Ammon's horn (tissue), 1 donor: ENCODE data around the gene CAD.
A peak's percentile ranks its signal among the peaks of the same experiment; 100 is the strongest.

Experiments used
- DNase-seq: peaks from one replicate; pipeline ENCODE4 v3.0.0-alpha.2; 2016; ENCODE audit warnings: low spot score

The CAD gene

DNA sequence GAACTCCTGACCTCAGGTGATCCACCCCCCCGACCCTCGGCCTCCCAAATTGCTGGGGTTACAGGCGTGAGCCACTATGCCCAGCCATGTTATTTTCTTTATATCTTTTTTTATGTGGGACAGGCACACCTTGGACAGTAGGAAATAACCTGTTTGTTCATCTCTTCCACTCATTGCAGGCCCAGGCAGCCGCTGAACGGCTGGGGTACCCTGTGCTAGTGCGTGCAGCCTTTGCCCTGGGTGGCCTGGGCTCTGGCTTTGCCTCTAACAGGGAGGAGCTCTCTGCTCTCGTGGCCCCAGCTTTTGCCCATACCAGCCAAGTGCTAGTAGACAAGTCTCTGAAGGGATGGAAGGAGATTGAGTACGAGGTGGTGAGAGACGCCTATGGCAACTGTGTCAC lies 8.4 kb downstream of the CAD start:
- DNase-seq, result no peak

DNA sequence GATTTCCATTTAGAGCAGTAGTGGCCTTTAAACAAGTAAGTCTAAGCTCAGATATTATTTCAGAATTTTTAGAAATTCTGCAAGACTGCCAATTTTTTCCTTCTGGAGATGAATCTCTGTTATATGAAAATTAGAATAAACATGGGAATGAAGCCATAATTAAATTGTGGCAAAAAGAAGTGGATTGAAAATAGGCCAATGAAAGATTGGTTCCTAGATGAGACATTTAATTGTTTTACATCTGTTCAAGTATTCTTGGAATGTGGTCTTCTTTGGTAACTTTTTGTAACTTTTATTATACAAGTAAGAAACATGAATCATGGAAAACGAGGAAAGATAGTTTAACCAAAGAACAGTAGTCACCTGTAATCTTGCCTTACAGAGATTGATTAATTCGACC lies 10.3 kb downstream of the CAD start:
- DNase-seq, result no peak

DNA sequence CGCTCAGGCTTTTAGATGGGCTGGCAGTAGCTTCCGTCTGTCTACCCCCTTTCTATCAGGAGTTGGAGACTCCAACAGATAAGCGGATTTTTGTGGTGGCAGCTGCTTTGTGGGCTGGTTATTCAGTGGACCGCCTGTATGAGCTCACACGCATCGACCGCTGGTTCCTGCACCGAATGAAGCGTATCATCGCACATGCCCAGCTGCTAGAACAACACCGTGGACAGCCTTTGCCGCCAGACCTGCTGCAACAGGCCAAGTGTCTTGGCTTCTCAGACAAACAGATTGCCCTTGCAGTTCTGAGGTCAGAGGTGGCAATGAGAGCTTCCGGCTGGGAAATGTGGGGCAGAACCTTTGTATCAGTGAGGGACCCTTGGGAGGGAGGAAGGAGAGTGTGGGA lies 14.8 kb downstream of the CAD start:
- DNase-seq, result no peak

DNA sequence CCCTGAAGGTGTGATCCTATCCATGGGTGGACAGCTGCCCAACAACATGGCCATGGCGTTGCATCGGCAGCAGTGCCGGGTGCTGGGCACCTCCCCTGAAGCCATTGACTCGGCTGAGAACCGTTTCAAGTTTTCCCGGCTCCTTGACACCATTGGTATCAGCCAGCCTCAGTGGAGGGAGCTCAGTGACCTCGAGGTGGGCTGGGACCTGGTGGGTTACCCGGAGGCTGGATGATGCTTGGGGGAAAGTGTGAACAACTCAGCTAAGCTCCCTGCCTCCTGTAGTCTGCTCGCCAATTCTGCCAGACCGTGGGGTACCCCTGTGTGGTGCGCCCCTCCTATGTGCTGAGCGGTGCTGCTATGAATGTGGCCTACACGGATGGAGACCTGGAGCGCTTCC lies 16.2 kb downstream of the CAD start:
- DNase-seq, result no peak

DNA sequence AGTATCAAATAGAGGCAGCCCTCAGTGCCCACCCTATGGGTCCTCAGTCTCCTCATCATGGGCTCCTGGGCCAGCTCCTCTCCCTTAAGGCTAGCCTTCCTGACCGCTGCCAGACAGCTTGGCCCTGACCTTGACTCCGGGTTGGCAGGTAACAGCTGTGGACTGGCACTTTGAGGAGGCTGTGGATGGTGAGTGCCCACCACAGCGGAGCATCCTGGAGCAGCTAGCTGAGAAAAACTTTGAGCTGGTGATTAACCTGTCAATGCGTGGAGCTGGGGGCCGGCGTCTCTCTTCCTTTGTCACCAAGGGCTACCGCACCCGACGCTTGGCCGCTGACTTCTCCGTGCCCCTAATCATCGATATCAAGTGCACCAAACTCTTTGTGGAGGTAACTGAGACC lies 19.0 kb downstream of the CAD start:
- DNase-seq, result no peak

DNA sequence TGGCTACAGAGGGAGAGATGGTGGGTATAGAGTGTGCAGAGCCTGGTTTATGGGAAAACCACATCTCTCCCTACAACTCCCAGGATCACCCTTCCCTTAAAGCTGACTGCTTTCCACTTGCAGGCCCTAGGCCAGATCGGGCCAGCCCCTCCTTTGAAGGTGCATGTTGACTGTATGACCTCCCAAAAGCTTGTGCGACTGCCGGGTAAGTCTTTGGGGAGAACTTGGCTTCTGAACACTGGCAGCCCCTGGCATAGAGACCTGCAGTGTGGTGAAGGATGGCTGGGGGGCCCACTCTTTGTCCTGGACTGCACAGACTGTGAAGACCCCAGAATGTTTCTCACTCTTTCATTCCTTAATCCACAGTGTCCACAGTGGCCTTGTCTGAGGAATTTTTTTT lies 19.5 kb downstream of the CAD start:
- no peak for DNase-seq

DNA sequence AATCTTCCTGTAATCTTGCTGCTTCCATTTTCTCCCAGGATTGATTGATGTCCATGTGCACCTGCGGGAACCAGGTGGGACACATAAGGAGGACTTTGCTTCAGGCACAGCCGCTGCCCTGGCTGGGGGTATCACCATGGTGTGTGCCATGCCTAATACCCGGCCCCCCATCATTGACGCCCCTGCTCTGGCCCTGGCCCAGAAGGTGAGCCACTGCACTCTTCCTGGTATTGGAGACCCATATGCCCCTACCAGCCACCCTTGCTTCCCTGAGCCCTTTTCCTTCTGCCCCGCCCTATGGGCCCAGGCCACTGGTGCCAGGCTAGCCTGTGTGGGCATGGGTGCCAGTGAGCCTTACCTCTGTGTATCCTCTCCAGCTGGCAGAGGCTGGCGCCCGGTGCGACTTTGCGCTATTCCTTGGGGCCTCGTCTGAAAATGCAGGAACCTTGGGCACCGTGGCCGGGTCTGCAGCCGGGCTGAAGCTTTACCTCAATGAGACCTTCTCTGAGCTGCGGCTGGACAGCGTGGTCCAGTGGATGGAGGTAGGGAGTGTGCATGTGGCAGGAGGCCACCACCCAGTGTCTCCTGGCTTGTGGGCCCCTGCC lies 20.3 kb downstream of the CAD start:
- DNase-seq, result no peak

DNA sequence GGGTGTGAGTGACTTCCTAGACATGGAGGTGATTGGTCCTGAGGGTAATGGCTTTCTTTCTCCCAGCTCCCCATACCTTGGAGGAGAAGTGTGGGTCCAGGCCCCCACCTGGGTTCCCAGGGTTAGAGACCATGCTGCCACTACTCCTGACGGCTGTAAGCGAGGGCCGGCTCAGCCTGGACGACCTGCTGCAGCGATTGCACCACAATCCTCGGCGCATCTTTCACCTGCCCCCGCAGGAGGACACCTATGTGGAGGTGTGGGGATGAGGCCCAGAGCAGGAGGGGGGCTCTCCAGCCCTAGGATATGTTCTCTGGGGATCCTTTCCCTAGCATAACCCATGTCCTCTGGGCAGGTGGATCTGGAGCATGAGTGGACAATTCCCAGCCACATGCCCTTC lies 21.8 kb downstream of the CAD start:
- no peak for DNase-seq

DNA sequence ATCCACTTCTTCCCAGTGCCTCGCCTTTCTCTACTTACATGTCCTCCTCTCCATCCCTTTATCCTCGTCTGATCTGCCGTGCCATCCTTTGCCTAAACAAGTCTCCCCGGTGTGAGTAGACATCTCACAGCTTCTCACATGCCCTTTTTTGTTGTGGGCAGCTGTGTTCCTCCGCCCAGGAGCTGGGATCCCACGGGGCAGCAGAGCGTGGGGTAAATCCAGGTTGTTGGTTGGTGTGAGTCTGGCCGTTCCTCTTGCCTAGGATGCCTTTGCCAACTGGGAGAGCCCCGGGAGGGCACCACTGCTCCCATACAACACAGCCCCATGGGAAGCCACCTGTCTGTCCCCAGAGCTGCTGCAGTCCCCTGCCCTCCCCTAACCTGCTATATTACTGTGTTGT lies 23.2 kb downstream of the CAD start:
- no peak for DNase-seq

DNA sequence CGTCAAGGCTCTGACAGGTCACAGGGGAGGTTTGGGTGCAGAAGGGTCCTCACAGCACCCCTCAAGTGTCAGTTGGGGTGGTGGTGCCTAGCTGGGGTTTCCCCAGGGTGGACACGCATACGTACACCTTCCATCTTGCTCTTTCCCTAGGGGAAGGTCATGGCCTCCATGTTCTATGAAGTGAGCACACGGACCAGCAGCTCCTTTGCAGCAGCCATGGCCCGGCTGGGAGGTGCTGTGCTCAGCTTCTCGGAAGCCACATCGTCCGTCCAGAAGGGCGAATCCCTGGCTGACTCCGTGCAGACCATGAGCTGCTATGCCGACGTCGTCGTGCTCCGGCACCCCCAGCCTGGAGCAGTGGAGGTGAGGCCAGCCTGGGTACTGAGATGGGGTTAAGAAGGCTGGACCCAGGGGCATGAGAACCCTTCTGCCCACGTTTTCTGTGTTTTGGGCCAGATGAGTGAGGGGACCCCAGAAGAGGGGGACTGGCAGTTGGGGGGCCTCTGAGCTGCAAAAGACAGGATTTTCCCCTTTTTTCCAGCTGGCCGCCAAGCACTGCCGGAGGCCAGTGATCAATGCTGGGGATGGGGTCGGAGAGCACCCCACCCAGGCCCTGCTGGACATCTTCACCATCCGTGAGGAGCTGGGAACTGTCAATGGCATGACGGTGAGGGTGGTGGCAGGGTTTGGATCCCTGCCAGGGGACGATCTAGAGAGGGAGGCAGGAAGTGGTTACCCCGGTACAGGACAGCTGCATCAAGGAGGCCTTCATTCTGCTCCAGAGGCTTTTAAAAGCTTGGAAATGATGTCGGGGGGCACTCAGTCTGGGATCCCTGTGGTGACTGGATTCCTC lies 24.8 kb downstream of the CAD start:
- no peak for DNase-seq

DNA sequence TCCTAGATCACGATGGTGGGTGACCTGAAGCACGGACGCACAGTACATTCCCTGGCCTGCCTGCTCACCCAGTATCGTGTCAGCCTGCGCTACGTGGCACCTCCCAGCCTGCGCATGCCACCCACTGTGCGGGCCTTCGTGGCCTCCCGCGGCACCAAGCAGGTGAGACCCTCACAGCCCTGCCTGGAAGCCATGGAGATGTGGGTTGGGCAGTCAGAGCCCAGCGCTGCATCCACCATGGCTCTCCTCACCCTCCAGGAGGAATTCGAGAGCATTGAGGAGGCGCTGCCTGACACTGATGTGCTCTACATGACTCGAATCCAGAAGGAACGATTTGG lies 25.4 kb downstream of the CAD start:
- no peak for DNase-seq

DNA sequence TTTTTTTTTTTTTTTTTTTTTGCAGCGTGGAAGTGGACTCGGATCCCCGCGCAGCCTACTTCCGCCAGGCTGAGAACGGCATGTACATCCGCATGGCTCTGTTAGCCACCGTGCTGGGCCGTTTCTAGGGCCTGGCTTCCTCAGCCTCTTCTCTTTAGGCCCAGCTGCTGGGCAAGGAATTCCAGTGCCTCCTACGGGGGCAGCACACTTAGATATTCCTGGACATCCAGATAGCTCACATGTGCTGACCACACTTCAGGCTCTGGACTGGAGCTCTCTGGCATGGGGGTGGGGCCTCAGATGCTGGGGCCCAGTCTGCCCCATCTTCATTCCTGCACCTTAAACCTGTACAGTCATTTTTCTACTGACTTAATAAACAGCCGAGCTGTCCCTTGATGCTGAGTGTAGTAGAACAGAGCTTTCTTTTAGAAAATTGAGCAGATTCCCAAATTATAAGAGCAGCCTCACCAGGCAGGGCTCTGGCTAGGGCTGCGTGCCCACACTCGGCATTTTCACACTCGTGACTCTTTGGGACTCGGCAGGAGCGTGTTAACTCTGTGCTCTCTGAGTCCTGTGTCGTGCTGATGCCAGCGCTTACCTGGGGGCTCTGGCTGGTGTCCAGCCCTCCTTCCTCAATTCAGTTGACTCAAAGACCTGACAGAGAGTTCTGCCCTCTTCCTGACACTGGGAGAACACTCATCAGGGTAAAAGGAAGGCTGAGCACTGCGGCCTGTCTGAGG lies 26.4 kb downstream of the CAD start:
- no peak for DNase-seq

DNA sequence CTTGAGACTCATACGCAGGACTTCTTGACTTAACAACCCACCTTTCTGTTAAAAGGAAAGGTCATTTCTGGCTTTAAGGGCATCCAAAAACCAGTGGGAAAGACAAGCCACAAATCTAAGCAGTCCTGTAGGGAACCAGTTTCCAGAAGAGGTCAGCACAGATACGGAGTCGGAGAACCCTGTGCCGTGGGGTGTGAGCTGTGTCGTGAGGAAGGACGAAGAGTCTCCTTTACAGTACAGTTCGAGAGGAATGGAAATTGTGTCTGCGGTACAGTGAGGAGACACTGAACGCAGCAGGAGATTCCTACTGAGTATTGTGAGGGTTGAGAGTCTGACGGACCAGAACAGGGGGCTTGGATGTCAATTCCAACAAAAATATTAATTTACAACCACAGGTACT lies 27.9 kb downstream of the CAD start:
- DNase-seq, result no peak

DNA sequence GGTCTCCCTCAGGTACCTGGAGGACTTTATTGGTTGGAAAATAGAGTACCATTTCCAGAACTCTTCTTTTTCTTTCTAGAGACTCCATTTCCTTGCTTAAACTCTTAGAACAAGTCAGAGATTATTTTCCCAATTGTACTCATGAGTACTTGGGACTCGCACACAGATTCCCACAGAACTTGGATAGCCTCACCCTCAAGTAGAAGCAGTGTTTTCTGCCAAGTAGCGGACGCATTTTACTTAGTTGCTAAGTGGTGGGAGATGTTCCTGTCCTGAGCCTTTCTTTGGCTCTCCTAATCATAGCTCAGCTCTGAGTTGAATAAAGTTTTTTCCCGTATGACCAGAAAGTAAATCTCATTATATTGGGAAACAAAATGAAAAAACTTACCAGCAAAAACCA lies 28.5 kb downstream of the CAD start:
- no peak for DNase-seq

DNA sequence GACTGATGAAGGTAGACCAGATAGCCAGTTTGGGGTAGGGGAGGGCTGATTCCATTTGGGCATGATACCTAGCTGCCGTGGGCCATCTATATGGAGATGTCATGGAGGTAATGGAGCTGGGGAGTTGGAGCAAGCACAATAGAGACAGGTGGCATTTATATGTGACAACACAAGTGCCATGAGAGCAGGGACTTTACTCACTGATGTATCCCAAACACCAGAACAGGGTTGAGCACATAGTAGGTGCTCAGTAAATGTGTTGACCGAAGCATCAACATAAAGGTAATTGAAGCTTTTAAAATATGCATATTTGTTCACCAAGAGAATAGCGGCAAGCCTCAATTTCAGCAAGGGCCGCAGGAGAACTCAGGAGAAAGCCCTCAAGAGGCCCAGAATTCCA lies 30.7 kb downstream of the CAD start:
- no peak for DNase-seq

DNA sequence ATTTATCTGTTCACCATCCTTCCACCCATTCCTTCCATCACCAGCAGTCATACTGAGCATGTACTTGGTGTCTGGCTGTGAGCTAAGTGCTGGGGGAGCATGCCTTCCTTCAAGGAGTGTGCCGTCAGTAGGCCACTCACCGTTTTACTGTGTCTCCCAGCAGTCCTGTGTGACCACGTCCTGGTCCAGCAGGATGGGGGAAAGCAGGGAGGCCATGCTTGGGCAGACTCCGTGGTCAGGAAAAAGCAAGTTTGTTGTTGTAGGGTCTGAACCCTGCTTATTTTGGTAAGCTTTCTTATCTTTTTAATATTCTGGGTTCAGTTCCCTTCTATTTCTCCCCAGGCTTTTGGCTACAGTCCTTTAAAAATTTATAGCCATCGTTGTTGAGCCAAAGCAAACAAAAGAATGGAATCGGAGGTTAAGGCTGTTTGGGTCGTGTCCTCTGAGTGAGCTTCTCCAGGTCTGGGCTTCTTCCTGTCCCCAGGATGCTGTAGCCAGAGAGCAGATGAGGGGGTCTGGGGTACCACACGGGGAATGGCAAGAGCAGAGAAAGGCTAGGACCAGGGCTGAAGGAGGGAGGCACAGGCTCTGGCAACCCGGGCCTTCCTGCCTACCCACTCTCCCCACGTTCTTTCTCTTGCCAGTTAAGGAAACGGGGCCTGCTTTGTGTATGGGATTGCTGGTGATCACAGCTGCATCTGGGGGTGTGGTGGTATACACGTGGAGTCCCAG lies 32.2 kb downstream of the CAD start:
- no peak for DNase-seq

DNA sequence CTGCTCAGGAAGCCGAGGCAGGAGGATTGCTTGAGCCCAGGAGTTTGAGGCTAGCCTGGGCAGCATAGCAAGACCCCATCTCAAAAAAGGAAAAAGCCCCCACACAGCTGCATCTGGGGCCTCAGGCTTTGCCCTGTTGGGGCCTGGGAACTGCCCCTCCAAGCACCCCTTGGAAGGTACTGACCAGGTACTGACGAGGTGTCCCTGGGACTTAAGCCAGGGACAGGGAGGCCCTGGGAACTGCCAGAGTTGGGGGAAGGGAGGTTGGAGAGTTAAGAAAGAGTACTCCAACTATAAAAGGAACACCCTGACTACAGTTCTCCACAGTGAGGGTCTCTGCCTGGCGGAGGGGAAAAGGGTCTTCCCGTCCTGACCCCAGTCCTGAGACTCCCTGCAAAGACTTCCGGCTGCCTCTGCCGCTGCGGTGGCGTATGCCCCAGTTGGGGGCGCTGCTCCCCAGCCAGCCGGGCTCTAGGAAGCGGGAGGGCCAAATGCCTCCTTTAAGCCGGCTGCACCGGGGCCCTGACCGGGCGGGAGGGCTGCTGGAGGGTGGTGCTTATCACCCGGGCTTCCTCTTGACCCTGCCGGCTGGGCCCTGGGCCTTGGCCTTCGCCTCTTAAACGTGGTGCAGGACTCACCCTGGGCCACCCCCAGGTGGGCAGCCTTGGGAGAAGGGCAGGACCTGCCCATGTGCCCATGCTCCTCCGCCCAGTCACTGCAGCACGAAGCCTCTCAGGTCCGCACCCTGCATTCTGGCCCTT lies 32.9 kb downstream of the CAD start:
- peak; percentile 36 for DNase-seq

DNA sequence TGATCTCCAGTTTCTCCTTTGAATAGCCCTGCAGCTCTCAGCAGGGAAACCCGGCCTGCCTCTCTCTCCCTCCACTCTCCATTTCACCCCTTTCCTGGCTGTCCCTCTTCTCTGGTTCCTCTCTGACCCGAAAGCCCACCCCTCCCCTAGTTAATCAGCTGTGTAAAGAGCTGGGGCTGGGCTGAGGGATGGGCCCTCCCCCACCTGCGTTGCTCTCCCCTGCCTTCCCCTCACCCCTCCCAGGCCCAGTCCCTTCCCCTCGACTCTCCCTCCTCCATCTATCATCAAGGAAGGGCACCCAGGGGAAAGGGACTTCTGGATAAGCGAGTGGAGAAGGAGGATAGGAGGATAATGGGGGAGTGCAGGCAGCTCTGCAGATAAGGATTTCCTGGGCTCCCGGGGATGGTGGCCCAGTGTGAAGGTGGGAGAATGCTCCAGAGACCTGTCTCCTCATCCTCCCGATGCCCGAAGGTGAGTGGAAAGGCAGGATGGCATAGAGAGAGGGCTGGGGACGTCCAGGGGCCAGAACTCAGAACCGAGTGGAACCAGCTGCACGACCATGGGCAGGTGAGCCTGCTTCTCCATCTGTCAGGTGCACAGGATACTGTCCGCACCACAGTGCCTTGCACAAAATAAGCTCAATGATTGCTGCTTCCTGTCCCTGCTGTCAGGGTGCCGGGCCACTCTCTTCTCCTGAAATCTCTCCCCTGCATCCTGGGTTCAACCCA lies 33.6 kb downstream of the CAD start:
- no peak for DNase-seq

DNA sequence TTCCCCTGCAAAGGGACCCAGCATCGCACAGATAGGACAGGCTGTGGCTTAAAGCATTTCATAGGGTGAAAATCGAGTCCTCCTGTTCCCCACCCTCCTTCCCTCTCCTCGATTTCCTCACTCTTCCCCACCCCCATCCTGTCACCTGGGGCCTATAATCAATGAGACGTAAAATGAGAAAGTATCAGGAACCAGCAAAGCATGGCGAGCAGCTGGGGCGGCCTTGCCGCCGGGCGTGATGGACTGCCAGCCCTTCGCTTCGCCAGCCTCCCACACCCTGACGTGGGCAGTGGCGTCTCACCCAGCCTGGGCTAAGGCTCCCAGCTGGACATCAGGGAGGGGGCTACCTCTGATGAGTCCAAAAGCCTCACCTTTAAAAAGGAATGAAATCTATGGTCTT lies 34.6 kb downstream of the CAD start:
- DNase-seq, result no peak

DNA sequence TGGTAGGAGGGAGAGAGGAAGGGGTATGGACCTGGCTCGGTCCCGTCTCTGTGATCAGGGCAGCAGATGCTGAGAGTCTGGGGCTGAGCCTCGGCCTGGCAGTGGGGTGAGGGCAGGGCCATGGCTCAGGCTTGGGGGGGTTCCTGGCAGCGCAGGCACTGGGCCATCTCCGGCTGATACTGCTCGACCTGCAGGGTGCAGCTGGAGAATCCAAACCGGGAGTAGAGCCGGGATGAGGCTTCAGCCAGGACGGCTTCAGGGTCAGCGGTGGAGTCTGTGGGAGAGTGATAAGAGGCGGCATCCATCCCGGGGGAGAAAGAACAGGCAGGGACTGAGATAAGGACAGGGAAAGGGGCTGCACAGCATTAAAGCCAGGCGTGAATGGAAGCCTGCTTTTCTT lies 38.0 kb downstream of the CAD start:
- no peak for DNase-seq

DNA sequence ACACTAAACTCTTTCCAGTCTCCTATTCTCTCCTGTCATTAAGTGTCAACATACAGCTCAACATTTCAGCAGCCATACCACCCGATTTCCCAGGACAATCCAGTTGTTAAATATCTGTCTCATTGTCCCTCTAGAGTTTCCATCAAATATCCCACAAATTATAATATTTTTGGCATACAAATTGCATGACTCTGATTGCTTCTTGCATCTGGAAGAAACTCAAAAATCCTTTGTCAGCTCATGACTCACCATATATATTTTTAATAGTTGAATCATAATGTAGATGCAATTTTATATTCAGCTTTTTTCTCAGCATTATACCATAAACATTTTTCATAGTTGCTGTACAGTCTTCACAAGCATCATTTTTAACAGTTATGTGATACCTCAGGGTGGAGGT lies 38.5 kb downstream of the CAD start:
- DNase-seq, result no peak
